ENCODE data around the gene TMIE.

The TMIE gene

DNA sequence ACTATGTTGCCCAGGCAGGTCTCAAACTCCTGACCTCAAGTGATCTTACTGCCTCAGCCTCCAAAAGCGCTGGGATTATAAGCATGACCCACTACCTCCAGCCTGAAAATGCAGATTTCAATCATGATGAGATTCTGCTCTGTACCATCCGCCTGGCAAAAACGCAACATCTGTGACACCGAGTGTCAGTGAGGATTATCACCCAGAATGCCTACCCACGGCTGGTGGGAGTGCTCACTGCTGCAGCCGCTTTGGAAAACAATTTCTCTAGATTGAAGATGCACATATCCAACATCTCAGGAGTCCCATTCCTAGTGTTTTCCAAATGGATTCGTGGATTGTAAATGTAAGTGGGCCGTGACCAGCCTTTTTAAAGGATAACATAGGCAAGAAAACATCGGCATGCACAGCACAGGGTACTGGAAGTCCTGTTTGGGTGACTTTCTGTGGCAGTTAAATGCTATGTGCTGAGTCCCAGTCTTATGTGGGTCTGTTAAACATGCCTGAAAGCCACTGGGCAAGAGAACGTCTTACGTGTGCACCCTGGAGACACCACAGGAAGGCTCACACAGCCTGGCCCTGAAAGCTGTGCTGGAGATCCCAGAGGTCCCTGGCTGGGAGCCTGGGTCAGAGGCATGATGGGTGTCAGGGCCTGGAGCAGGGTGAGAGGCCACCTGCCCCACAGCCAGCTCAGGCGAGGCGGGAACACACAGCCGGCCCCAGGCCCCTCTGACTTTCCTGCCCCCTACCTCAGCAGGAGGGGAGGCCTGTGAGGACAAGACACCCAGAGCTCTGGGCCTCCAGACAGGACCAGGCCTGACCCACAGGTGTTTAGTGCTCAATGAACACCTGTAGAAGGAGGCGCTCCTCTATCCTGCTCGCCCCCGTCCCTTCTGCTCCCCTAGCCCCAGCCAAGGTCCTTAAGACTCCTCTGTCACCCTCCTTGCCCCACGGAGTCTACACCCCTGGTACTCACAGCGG, 15.6 kb downstream of the TMIE start:
- DNase-seq (ENCODE audit: low read depth): no peak
- TF ChIP-seq, protein P1, sequence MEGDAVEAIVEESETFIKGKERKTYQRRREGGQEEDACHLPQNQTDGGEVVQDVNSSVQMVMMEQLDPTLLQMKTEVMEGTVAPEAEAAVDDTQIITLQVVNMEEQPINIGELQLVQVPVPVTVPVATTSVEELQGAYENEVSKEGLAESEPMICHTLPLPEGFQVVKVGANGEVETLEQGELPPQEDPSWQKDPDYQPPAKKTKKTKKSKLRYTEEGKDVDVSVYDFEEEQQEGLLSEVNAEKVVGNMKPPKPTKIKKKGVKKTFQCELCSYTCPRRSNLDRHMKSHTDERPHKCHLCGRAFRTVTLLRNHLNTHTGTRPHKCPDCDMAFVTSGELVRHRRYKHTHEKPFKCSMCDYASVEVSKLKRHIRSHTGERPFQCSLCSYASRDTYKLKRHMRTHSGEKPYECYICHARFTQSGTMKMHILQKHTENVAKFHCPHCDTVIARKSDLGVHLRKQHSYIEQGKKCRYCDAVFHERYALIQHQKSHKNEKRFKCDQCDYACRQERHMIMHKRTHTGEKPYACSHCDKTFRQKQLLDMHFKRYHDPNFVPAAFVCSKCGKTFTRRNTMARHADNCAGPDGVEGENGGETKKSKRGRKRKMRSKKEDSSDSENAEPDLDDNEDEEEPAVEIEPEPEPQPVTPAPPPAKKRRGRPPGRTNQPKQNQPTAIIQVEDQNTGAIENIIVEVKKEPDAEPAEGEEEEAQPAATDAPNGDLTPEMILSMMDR (IDR thresholded peaks at IDR 0.05; ENCODE audit: control insufficient read depth, extremely low read depth, insufficient read depth): no peak
- no peak overlapping the region for H3K4me3 ChIP-seq (ENCODE audit: low read depth, low read length)

DNA sequence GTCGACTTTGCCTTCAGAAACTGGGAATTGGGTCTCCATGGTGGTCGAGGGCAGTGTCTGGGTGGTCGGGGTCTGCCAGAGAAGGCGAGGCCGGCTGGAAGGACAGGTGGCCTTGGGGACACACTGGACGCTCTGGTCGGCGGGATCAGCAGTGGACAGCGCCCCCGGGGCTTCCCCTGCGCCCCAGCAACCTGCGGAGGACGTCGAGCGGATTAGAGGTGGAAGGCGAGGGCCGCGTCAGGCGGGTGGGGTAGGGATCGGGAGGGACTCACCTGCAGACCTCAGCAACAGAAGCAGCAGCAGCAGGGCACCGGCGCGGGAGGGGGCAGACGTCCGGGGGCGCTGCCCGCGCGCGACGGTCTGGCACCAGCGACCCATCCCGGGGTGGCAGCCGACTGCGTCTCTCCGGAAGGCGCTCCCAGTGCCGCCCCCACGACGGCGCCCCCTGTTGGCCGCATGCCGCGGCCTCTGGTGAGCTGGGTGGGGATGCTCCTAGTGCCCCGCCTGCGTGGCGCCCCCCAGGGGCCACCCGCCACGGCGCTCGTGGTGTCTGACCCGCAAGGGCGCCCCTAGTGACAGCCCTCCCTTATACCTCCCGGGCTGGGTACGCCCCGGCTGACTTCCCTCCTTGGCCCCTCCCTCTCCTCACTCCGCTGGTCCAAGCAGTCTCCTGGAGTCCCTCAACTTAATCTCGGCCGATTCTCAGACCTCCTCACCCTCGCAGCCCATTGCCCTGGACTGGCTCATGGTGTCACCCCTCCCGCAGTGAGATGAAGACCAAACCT, 16.4 kb downstream of the TMIE start, which contains the start of gene PRSS50:
Gene PRSS50 (minus strand): TSS at position 423 of the 785 bp plus-strand sequence. CDS start 45 bp downstream, at position 378.
- H3K4me3 ChIP-seq (ENCODE audit: low read depth, low read length): no peak within 1 kb of the TSS
- TF ChIP-seq, protein P1 (IDR thresholded peaks at IDR 0.05; ENCODE audit: control insufficient read depth, extremely low read depth, insufficient read depth): peak; percentile 26; the same call in 1 of the 2 replicates
- DNase-seq (ENCODE audit: low read depth): no peak

DNA sequence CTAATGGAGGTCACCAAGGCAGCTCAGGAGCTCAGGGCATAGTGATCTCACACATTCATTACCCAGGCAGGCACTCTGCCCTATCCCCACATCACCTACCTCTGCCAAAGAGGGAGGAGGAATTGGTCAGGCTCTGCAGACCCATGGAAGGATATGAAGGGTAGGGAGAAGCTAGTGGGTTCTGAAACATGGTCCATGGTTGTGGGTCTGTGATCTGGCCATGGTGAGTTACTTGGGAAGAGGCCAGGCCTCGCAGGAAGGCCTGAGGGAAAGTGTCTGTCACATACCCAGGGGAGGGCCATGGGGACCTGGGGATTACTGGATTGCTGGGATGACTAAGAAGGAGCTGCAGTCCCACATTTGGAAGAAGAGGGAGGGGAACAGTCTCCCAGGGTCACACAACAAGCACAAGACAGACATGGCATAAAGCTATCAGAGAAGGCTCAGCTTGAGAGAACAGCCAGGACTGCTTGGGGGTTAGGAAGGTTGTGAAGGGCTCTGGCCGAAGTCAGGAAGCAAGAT, 17.9 kb downstream of the TMIE start:
- TF ChIP-seq, protein P1 (IDR thresholded peaks at IDR 0.05; ENCODE audit: control insufficient read depth, extremely low read depth, insufficient read depth): no peak
- DNase-seq (ENCODE audit: low read depth): no peak
- no peak overlapping the region for H3K4me3 ChIP-seq (ENCODE audit: low read depth, low read length)

DNA sequence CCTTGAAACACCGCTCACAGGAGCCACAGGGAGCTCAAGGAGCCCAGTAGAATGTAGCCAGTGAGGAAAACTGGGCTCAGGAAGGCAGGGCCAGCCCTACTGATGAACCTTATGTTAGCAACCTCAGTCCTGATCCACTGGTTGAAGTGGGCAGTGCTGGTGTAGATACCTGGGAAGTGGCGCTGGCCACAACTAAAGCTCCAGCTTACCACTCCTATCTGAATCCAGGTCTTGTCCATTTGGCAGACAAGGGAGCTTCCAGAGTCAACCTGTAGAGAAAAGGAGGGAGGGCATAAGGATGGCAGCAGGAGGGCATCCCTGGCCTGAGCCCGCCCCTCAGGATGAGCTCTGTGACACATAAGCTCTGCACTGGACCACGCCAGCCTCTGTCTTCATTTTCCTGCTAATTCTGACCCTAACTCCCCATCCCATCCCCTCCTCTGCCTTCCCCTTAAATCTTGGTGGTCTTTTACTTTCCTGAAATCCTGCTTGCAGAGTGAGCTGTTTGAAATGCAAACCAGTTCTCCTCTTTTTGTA, 18.6 kb downstream of the TMIE start:
- DNase-seq (ENCODE audit: low read depth): no peak
- H3K4me3 ChIP-seq (ENCODE audit: low read depth, low read length): no peak overlapping the region
- TF ChIP-seq, protein P1 (IDR thresholded peaks at IDR 0.05; ENCODE audit: control insufficient read depth, extremely low read depth, insufficient read depth): no peak

DNA sequence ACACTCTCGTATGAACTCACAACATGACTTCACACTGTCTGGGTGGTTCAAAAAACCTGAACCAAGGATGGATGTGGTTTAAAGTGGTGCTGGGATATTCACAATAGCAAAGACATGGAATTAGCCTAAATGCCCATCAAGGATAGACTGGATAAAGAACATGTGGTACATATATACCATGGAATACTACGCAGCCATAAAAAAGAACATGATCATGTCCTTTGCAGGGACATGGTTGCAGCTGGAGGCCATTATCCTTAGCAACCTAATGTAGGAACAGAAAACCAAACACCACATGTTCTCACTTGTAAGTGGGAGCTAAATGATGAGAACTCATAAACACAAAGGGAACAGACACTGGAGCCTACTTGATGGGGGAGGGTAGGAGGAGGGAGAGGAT, 19.8 kb downstream of the TMIE start:
- no peak for DNase-seq (ENCODE audit: low read depth)
- TF ChIP-seq, protein P1 (IDR thresholded peaks at IDR 0.05; ENCODE audit: control insufficient read depth, extremely low read depth, insufficient read depth): no peak
- no peak overlapping the region for H3K4me3 ChIP-seq (ENCODE audit: low read depth, low read length)

DNA sequence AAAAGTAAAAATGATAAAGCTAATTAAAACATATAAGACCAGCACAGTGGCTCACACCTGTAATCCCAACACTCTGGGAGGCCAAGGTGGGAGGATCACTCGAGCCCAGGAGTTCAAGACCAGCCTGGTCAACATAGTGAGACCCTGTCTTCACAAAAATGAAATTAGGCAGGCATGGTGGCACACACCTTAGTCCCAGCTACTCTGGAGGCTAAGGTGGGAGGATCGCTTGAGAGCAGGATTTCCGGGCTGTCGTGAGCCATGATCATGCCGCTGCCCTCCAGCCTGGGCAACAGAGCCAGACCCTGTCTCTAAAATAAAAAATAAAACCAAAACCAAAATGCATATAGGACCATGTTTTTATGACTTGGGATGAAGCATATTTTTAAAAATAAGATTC, 21.3 kb downstream of the TMIE start:
- TF ChIP-seq, protein P1 (IDR thresholded peaks at IDR 0.05; ENCODE audit: control insufficient read depth, extremely low read depth, insufficient read depth): no peak
- H3K4me3 ChIP-seq (ENCODE audit: low read depth, low read length): no peak overlapping the region
- no peak for DNase-seq (ENCODE audit: low read depth)

All from LNCaP clone FGC (cell line).